ENCODE data around the gene MYL12B.

DNA sequence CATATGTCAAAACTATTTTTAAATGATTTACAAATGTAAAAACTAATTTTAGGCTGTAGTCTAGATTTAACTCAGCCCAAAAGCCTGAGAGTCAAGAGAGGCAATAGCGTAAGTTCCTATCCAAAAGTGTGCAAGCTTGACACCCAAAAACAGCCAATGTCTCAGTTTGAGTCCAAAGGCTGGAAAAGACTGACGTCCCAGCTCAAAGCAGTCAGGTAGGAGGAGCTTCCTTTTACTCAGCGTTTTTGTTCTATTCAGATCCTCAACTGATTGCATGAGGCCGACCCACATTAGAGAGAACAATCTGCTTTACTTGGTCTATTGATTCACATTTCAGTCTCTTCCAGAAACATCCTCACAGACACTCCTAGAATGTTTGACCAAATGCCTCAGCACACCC lies 51.8 kb downstream of the MYL12B start:
- no peak for TF ChIP-seq POLR2A (IDR thresholded peaks at IDR 0.05)
- TF ChIP-seq, protein P1, sequence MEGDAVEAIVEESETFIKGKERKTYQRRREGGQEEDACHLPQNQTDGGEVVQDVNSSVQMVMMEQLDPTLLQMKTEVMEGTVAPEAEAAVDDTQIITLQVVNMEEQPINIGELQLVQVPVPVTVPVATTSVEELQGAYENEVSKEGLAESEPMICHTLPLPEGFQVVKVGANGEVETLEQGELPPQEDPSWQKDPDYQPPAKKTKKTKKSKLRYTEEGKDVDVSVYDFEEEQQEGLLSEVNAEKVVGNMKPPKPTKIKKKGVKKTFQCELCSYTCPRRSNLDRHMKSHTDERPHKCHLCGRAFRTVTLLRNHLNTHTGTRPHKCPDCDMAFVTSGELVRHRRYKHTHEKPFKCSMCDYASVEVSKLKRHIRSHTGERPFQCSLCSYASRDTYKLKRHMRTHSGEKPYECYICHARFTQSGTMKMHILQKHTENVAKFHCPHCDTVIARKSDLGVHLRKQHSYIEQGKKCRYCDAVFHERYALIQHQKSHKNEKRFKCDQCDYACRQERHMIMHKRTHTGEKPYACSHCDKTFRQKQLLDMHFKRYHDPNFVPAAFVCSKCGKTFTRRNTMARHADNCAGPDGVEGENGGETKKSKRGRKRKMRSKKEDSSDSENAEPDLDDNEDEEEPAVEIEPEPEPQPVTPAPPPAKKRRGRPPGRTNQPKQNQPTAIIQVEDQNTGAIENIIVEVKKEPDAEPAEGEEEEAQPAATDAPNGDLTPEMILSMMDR (IDR thresholded peaks at IDR 0.05): no peak
